Measurements from ENCODE around the gene ABRACL. TPM values are rescaled to one million over a fixed set of nuclear protein-coding genes. Genes with fewer than 3 reads are reported as not detected.
"Not testable (repeated sequence)": the region's sequence is repeated elsewhere in the genome, so short reads cannot be mapped to it uniquely, and the experiment has no call there.

The ABRACL gene
- total and polyA plus RNA-seq, 9 donors, result 1.7 to 23.5 (median 7.0) TPM

GRCh38 chr6:138989098-138989983 lies 39.2 kb upstream of the ABRACL start:
- no peaks in the 10 kb centered on the region for H3K9me3 ChIP-seq
- peaks cover 6% of the 10 kb centered on the region for H3K4me1 ChIP-seq (ENCODE audit: insufficient read depth)
- no peak overlapping the region for H3K27ac ChIP-seq
- H3K4me3 ChIP-seq, result no peak overlapping the region
- DNase-seq, result no peak
- no peaks in the 10 kb centered on the region for H3K36me3 ChIP-seq
- TF ChIP-seq POLR2A (IDR thresholded peaks at IDR 0.05) (no peak), CTCF (IDR thresholded peaks at IDR 0.05) (no peak), EP300 (IDR thresholded peaks at IDR 0.05) (no peak)
- no peaks in the 10 kb centered on the region for H3K27me3 ChIP-seq
- intact Hi-C loops (cut with DNase I), result loop anchor here in 3 of 4 donors (5.0 to 10.0 kb wide), 2 partner anchors 172 to 175 kb away; no protein-coding TSS in a partner anchor
- 92 to 97% (median 95%) methylated on average over 5 of the region's 5 CpGs for WGBS, 3 donors

- intact Hi-C loops (cut with DNase I), result no loop called here
- DNase-seq, result no peak
- no peak overlapping the region for H3K4me3 ChIP-seq
- TF ChIP-seq CTCF (IDR thresholded peaks at IDR 0.05) (no peak), POLR2A (IDR thresholded peaks at IDR 0.05) (no peak), EP300 (IDR thresholded peaks at IDR 0.05) (no peak)
- peaks cover 1% of the 10 kb centered on the region for H3K4me1 ChIP-seq (ENCODE audit: insufficient read depth)
- no peaks in the 10 kb centered on the region for H3K9me3 ChIP-seq
- no peak overlapping the region for H3K27ac ChIP-seq
- H3K27me3 ChIP-seq, result no peaks in the 10 kb centered on the region
- 7 to 18% (median 14%) methylated on average over 5 of the region's 5 CpGs for whole genome bisulfite sequencing, 3 donors
- H3K36me3 ChIP-seq, result no peaks in the 10 kb centered on the region
These were observed 37.3 kb upstream of the ABRACL start for GRCh38 chr6:138991206-138991605.

GRCh38 chr6:138992965-138993364 lies 35.6 kb upstream of the ABRACL start:
- DNase-seq; H3K4me1 ChIP-seq (ENCODE audit: insufficient read depth); H3K27ac ChIP-seq; H3K27me3 ChIP-seq; H3K36me3 ChIP-seq; intact Hi-C loops (cut with DNase I); H3K9me3 ChIP-seq; H3K4me3 ChIP-seq: not testable (repeated sequence)
- WGBS, 3 donors, result 92 to 98% (median 94%) methylated on average over 5 of the region's 5 CpGs

GRCh38 chr6:138993410-138993809 lies 35.1 kb upstream of the ABRACL start:
- H3K4me3 ChIP-seq; H3K27ac ChIP-seq; intact Hi-C loops (cut with DNase I); H3K9me3 ChIP-seq; H3K4me1 ChIP-seq (ENCODE audit: insufficient read depth); DNase-seq; H3K36me3 ChIP-seq; H3K27me3 ChIP-seq: not testable (repeated sequence)
- 85 to 94% (median 89%) methylated on average over 1 of the region's 1 CpG for WGBS, 3 donors

GRCh38 chr6:138996524-138996923 lies 32.0 kb upstream of the ABRACL start:
- 78 to 84% (median 79%) methylated on average over 3 of the region's 3 CpGs for WGBS, 3 donors
- DNase-seq, result no peak
- H3K27ac ChIP-seq, result no peak overlapping the region

More at GRCh38 chr6:138996524-138996923, 32.0 kb upstream of the ABRACL start:
- H3K4me3 ChIP-seq, result no peak overlapping the region
- no peaks in the 10 kb centered on the region for H3K27me3 ChIP-seq
- TF ChIP-seq EP300 (IDR thresholded peaks at IDR 0.05), result no peak
- TF ChIP-seq CTCF (IDR thresholded peaks at IDR 0.05), result no peak
- TF ChIP-seq POLR2A (IDR thresholded peaks at IDR 0.05), result no peak
- H3K9me3 ChIP-seq, result no peaks in the 10 kb centered on the region
- no peaks in the 10 kb centered on the region for H3K4me1 ChIP-seq (ENCODE audit: insufficient read depth)
- H3K36me3 ChIP-seq, result no peaks in the 10 kb centered on the region
- intact Hi-C loops (cut with DNase I), result no loop called here

All from ovary (tissue), 9 donors.